ENCODE data around the gene SORL1-AS1.

DNA sequence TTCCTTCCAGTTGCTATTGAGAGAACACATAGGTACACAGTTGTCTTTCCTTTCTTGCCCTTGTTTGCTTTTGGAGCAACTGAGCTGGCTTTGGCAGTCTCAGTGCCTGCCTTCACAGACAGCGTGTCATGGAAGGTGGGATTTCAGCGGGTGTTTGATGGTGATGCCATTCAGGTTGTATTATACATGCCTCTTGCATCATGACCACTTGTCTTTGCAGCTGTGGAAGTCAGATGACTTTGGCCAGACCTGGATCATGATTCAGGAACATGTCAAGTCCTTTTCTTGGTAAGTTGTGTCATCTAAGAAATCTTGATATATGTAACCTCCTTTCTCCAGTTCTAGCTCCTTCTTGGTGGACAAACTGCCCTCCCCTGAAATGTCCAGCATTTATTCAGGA is 37.1 kb upstream of the SORL1-AS1 start:
- TF ChIP-seq SPI1 (IDR thresholded peaks at IDR 0.05; ENCODE audit: low read depth, low read length), result no peak
- TF ChIP-seq POLR2AphosphoS5 (IDR thresholded peaks at IDR 0.05; ENCODE audit: low read depth, low read length), result no peak

Data from GM12891 (cell line).